Spleen (tissue), 11 donors: ENCODE measurements around the gene PTK6. TPM values are rescaled to one million over a fixed set of nuclear protein-coding genes. Genes with fewer than 3 reads are reported as not detected.

Experiments used
- DNase-seq: peaks from one replicate; pipeline ENCODE4 v3.0.0-alpha.2; 2020
- H3K27ac ChIP-seq, 8 donors: fragments of 200-600 bp; sonication (generic) in 7 of 8; 1 replicate in 4 of 8; 2 replicates in 4 of 8; pipeline versions ENCODE4 v1.5.0 to v1.8.0; 2016 to 2021; ENCODE audit warnings: inconsistent platforms in 4 of 8, mild to moderate bottlenecking in 4 of 8, moderate library complexity in 1 of 8
- H3K27me3 ChIP-seq, 7 donors: fragments of 200-600 bp; sonication (generic) in 6 of 7; replicated peaks in 1 of 7; 1 replicate in 4 of 7; 2 replicates in 3 of 7; pipeline versions ENCODE4 v1.5.0 to v1.8.0; 2016 to 2021; ENCODE audit warnings: inconsistent platforms in 3 of 7, mild to moderate bottlenecking in 1 of 7
- H3K36me3 ChIP-seq, 6 donors: fragments of 200-600 bp; sonication (generic) in 5 of 6; 1 replicate in 4 of 6; 2 replicates in 2 of 6; pipeline versions ENCODE4 v1.5.0 to v1.8.0; 2016 to 2021; ENCODE audit warnings: inconsistent platforms in 2 of 6
- H3K4me1 ChIP-seq, 6 donors: fragments of 200-600 bp; sonication (generic) in 5 of 6; 1 replicate in 3 of 6; 2 replicates in 3 of 6; pipeline versions ENCODE4 v1.5.0 to v1.8.0; 2016 to 2021; ENCODE audit warnings: inconsistent platforms in 3 of 6
- H3K4me3 ChIP-seq, 8 donors: fragments of 200-600 bp; sonication (generic) in 7 of 8; 1 replicate in 4 of 8; 2 replicates in 4 of 8; pipeline versions ENCODE4 v1.5.0 to v1.8.0; 2016 to 2021; ENCODE audit warnings: inconsistent platforms in 4 of 8, mild to moderate bottlenecking in 4 of 8, moderate library complexity in 2 of 8
- H3K9me3 ChIP-seq, 8 donors: fragments of 200-600 bp; sonication (generic) in 7 of 8; 1 replicate in 4 of 8; 2 replicates in 4 of 8; pipeline versions ENCODE4 v1.5.0 to v1.8.0; 2016 to 2021; ENCODE audit warnings: inconsistent platforms in 4 of 8
- POLR2A ChIP-seq, 3 donors: fragments of 450-650 bp; IDR thresholded peaks; one replicate each; pipeline ENCODE4 v1.5.1; 2017; ENCODE audit warnings: antibody characterized with exemption in 3 of 3, mild to moderate bottlenecking in 1 of 3
- POLR2AphosphoS5 ChIP-seq, 3 donors: sonication (generic); formaldehyde crosslinking; IDR thresholded peaks; one replicate each; pipeline ENCODE4 v1.5.1; 2017; ENCODE audit warnings: antibody characterized with exemption in 3 of 3
- WGBS, 5 donors: extraction: QIAGEN DNeasy Blood & Tissue Kit in 3 of 5; methylation state at CpG; one replicate each; pipeline versions ENCODE4 v1.1.5 to v1.1.7; 2013 to 2018; 5-methylcytosine and 5-hydroxymethylcytosine counted together
- intact Hi-C: fragments of 100-400 bp; cut with DNase I; formaldehyde crosslinking; loops from one replicate; pipeline ENCODE4 v1.15.0; 2023; ENCODE audit warnings: low total_unique reads
- polyA plus RNA-seq, 3 donors: library from polyadenylated mRNA; stranded (reverse); fragments of 200-250 nt; gene quantifications; one replicate each; pipeline ENCODE4 v1.2.1, GENCODE V29; 2013
- total RNA-seq, 7 donors: library from RNA; depleted of rRNA in 3 of 7; stranded (reverse); fragments of >200 nt in 3 of 7; fragmentation: NEBNext Ultra II Directional in 4 of 7; extraction: Animal tissue kit (Norgen Biotek cat#: 25700) in 4 of 7; gene quantifications; one replicate each; pipeline versions ENCODE4 v1.1.0 to v1.2.1, GENCODE V29; 2016 to 2021
- TF ChIP-seq, protein P1 (sequence below), 11 experiments: fragments of 200-600 bp in 7 of 11; fragments of 450-650 bp in 4 of 11; sonication (generic) in 4 of 11; IDR thresholded peaks in 8 of 11; conservative IDR thresholded peaks in 3 of 11; 1 replicate in 7 of 11; 2 replicates in 4 of 11; pipeline versions ENCODE4 v1.4.0 to v1.8.0; 2016 to 2021; ENCODE audit warnings: antibody characterized with exemption in 11 of 11, inconsistent platforms in 4 of 11, mild to moderate bottlenecking in 1 of 11
- donor health status: healthy with polysubstance abuse.
- donor health status: DM: no; HTN: no; CAD: no; lungs with moderate emphysema.
- donor health status: DM: no; HTN: no; CAD: no.
- donor health status: Bipolar disorder and iron deficiency.
- donor health status: healthy.
- donor health status: DM: no; HTN: no; CAD: no.
- donor health status: DM: yes; HTN: yes; CAD: no.

PTK6 gene
- total and polyA plus RNA-seq, 10 donors: 0.20 to 1.0 (median 0.71) TPM

DNA sequence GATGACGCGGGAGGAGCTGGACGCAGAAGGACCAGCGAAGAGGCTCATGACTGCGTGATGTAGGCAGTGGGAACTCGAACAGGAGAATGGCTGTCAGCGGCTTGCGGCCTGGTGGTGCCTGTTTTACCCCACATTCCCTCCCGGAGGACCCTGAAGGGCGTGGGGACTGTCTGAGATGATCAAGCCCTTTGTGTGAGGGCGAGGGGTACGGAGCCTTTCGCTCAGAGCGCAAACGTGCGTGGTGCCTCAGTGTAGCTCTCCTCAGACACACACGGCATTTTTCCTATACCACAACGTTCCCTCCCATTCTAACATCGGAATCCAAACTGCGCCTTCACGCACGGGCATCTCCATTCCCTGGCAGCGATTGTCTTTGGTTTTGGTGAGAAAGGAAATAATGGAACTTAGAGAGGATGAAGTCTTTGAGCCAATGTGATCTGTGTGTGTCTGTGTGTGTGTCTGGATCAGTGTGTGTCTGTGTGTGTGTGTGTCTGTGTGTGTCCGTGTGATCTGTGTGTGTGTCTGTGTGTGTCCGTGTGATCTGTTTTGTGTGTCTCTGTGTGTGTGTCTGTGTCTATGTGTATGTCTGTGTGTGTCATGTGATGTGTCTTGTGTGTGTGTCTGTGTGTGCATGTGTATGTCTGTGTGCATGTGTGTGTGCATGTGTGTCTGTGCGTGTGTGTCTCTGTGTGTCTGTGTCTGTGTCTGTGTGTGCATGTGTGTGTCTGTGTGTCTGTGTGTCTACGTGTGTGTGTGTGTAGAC, 5.3 kb downstream of the PTK6 start:
- peaks cover 5 to 25% (median 15%) of the 10 kb centered on the region in 6 donors for H3K4me1 ChIP-seq
- no peak for TF ChIP-seq POLR2AphosphoS5 (IDR thresholded peaks at IDR 0.05)
- TF ChIP-seq POLR2A (IDR thresholded peaks at IDR 0.05): no peak
- TF ChIP-seq, protein P1, sequence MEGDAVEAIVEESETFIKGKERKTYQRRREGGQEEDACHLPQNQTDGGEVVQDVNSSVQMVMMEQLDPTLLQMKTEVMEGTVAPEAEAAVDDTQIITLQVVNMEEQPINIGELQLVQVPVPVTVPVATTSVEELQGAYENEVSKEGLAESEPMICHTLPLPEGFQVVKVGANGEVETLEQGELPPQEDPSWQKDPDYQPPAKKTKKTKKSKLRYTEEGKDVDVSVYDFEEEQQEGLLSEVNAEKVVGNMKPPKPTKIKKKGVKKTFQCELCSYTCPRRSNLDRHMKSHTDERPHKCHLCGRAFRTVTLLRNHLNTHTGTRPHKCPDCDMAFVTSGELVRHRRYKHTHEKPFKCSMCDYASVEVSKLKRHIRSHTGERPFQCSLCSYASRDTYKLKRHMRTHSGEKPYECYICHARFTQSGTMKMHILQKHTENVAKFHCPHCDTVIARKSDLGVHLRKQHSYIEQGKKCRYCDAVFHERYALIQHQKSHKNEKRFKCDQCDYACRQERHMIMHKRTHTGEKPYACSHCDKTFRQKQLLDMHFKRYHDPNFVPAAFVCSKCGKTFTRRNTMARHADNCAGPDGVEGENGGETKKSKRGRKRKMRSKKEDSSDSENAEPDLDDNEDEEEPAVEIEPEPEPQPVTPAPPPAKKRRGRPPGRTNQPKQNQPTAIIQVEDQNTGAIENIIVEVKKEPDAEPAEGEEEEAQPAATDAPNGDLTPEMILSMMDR (IDR thresholded peaks at IDR 0.05 in 8 of 11, conservative IDR thresholded peaks at IDR 0.05 in 3 of 11): no peak
- H3K27ac ChIP-seq: no peak overlapping the region
- H3K9me3 ChIP-seq: no peaks in the 10 kb centered on the region
- H3K27me3 ChIP-seq: peaks cover 0 to 24% (median 0%) of the 10 kb centered on the region in 7 donors
- intact Hi-C loops: loop anchor here (10.0 kb wide), 1 partner anchor 123 kb away; the partner anchor contains the start of genes RTEL1 and STMN3
- H3K36me3 ChIP-seq: no peaks in the 10 kb centered on the region
- no peak for DNase-seq
- 80 to 87% (median 85%) methylated on average over 27 of the region's 27 CpGs for WGBS, 5 donors
- no peak overlapping the region for H3K4me3 ChIP-seq

DNA sequence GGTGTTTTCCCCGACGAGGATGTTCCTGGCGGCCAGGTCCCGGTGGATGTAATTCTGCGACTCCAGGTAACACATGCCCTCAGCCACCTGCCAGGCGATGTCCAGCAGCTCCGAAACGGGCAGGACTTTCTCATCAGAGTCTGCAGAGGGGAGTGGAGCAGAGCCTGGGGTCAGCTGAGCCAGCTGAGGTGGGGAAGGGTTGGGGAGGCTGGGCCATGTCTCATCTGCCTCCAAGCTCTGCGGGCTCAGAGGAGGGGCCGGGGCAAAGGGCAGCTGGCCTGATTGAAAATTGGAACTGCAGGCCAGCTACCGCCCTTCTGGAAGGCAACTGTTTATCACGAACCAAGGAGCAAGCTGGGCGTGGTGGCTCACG, 6.4 kb downstream of the PTK6 start:
- intact Hi-C loops: loop anchor here (10.0 kb wide), 1 partner anchor 124 kb away; the partner anchor contains the start of genes RTEL1 and STMN3
- peak; percentile 59 for DNase-seq
- no peak overlapping the region for H3K27ac ChIP-seq
- H3K36me3 ChIP-seq: no peaks in the 10 kb centered on the region
- peaks cover 0 to 22% (median 8%) of the 10 kb centered on the region in 6 donors for H3K4me1 ChIP-seq
- no peaks in the 10 kb centered on the region for H3K9me3 ChIP-seq
- TF ChIP-seq POLR2AphosphoS5 (IDR thresholded peaks at IDR 0.05) (no peak), POLR2A (IDR thresholded peaks at IDR 0.05) (no peak)
- TF ChIP-seq, protein P1 (IDR thresholded peaks at IDR 0.05 in 8 of 11, conservative IDR thresholded peaks at IDR 0.05 in 3 of 11): no peak
- no peak overlapping the region for H3K4me3 ChIP-seq
- peaks cover 0 to 24% (median 0%) of the 10 kb centered on the region in 7 donors for H3K27me3 ChIP-seq
- 80 to 85% (median 81%) methylated on average over 8 to 14 of the region's 14 CpGs for WGBS, 5 donors

DNA sequence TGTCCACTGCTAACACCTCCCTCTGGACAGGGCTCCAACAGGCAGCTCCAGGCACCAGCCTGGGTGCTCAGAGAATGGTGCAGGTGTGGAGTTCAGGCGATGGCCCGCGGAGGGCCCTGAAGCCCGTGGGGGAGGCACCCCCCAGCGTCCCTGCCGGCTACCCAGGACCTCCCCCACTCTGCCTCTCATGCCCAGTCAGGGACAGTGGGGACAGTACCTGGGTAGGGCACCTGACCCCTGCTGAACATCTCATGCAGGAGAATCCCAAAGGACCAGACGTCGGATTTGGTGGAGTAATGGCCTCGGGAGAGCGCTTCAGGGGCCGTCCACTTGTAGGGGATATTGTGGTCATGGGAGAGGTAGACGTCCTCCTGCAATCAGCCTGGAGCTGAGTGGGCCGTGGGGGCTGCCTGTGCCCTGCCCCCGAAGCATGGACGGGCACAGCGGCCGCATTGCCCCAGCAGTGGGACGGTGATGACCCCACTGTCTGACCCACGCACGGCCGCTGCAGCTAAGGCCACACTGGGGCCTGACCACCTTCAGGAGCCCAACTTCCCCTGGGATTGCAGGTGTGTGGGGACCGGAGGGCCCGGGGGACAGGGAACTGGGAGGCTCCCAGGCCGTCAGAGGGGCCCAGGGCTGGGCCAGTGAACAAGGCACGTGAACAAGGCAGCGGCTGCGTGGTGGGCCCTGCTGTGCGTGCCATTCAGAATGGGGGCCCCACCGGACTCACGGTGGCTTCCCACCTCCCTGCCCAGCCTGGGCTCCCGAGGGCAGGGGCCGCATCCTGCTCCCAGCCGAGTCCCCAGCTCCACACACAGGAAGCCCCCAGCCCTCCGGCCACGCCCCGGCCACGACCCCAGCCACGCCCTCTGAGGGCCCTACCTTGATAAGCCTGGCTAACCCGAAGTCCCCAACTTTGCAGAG, 7.1 kb downstream of the PTK6 start:
- H3K4me1 ChIP-seq: peaks cover 0 to 20% (median 6%) of the 10 kb centered on the region in 6 donors
- intact Hi-C loops: loop anchor here (10.0 kb wide), 1 partner anchor 125 kb away; the partner anchor contains the start of genes RTEL1 and STMN3
- 71 to 83% (median 80%) methylated on average over 31 to 39 of the region's 39 CpGs for whole genome bisulfite sequencing, 5 donors
- peak in 1 of 3 donors; percentile 32 for TF ChIP-seq POLR2AphosphoS5 (IDR thresholded peaks at IDR 0.05)
- TF ChIP-seq, protein P1 (IDR thresholded peaks at IDR 0.05 in 8 of 11, conservative IDR thresholded peaks at IDR 0.05 in 3 of 11): no peak
- H3K36me3 ChIP-seq: no peaks in the 10 kb centered on the region
- H3K27ac ChIP-seq: no peak overlapping the region
- peaks cover 0 to 24% (median 0%) of the 10 kb centered on the region in 7 donors for H3K27me3 ChIP-seq
- DNase-seq: peak; percentile 67
- no peaks in the 10 kb centered on the region for H3K9me3 ChIP-seq
- H3K4me3 ChIP-seq: no peak overlapping the region
